HL-60 (cell line): ENCODE data around the gene WDPCP.

Experiments
- CTCF ChIP-seq: IDR thresholded peaks from one replicate; pipeline ENCODE4 v1.5.1; 2011; ENCODE audit warnings: low read length, control low read depth, inconsistent platforms; ENCODE audit not compliant: insufficient read depth
- GABPA ChIP-seq: IDR thresholded peaks from 2 replicates; pipeline ENCODE4 v1.6.1; 2012; ENCODE audit warnings: low read depth
- POLR2AphosphoS5 ChIP-seq: IDR thresholded peaks from 2 replicates; pipeline ENCODE4 v1.6.1; 2012; ENCODE audit warnings: low read depth
- TF ChIP-seq, protein P1 (sequence below): IDR thresholded peaks from 2 replicates; pipeline ENCODE4 v1.6.1; 2012; ENCODE audit warnings: low read depth; ENCODE audit not compliant: insufficient replicate concordance

DNA sequence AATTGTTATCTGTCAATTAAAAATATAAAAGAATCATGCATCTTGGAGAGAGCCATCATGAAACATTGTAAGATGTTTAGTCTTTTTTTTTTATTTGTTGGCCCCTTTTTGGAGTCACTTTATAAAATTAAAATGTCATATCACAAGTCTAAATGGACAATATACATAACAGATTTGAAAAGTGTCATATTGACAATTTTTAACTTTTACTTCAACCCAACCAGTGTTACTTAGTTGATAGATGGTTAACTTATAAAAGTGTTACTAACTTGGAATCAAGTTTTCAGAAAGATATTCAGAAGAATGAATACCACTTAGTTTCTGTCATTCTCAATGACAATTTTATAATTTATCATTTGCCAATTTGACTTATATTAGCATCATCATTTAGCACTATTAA, 319.3 kb downstream of the WDPCP start:
- TF ChIP-seq CTCF (no peak), POLR2AphosphoS5 (no peak), GABPA (no peak)
- TF ChIP-seq, protein P1, sequence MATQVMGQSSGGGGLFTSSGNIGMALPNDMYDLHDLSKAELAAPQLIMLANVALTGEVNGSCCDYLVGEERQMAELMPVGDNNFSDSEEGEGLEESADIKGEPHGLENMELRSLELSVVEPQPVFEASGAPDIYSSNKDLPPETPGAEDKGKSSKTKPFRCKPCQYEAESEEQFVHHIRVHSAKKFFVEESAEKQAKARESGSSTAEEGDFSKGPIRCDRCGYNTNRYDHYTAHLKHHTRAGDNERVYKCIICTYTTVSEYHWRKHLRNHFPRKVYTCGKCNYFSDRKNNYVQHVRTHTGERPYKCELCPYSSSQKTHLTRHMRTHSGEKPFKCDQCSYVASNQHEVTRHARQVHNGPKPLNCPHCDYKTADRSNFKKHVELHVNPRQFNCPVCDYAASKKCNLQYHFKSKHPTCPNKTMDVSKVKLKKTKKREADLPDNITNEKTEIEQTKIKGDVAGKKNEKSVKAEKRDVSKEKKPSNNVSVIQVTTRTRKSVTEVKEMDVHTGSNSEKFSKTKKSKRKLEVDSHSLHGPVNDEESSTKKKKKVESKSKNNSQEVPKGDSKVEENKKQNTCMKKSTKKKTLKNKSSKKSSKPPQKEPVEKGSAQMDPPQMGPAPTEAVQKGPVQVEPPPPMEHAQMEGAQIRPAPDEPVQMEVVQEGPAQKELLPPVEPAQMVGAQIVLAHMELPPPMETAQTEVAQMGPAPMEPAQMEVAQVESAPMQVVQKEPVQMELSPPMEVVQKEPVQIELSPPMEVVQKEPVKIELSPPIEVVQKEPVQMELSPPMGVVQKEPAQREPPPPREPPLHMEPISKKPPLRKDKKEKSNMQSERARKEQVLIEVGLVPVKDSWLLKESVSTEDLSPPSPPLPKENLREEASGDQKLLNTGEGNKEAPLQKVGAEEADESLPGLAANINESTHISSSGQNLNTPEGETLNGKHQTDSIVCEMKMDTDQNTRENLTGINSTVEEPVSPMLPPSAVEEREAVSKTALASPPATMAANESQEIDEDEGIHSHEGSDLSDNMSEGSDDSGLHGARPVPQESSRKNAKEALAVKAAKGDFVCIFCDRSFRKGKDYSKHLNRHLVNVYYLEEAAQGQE: no peak
